ENCODE measurements around the gene ORAI2. TPM values are rescaled to one million over a fixed set of nuclear protein-coding genes. Genes with fewer than 3 reads are reported as not detected.

Gene ORAI2
- total and polyA plus RNA-seq, 2 donors (not counting 3 experiments of a cell fraction or from before 2014, with no cell fraction given): 84.1 to 99.1 TPM

DNA sequence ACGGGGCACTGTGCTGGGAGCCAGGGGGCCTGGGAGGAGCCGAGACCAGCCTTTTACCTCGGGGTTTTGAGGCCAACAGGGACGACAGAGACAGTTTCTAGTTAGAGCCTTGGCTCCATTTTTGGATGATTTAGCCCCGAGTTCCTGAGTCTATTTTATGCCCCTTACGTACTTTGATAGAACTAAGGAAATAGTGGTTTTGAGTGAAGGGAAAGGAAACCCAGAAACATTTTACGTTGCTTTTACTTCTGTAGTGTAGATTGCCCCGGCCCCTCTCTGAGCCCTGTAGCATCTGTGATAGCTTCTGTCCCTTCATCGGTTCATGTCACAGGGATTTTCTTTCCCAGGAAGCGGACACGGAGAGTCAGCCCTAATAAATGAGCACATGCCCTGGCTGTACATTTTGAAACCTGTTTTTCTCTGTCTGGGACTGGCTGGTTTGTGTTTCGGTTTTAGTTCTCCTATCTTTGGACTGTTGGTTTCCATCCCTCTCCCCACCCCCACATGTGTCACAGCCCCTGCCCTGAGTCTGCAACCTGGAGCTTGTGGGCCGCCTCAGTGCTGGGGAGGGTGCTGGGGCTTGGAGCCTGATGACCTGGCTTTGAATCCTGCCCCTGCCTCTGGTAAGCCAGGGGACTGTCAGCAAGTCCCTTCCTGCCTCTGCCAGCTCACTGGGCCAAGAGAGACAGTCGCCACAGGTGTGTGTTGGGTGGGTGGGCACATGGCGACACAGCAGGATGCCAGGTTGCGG is 6.9 kb upstream of the ORAI2 start:
- ChIA-PET CTCF (no interaction called here), POLR2A (no interaction called here)
- Histone ChIP-seq H3K27ac (ENCODE audit: insufficient read depth, low read depth, low read length) (no peak overlapping the region), H3K27me3 (ENCODE audit: control insufficient read depth in 2 of 2, insufficient read depth in 2 of 2, low read length in 2 of 2) (no peaks in the 10 kb centered on the region), H4K20me1 (replicated peaks; ENCODE audit: control insufficient read depth, extremely low read depth, insufficient read depth, low read length) (no peaks in the 10 kb centered on the region), H3K9ac (replicated peaks; ENCODE audit: extremely low read depth, insufficient read depth, low read length) (no peak overlapping the region), H3K36me3 (ENCODE audit: control insufficient read depth in 2 of 2, extremely low read depth in 1 of 2, insufficient read depth in 2 of 2, low read length in 2 of 2) (peaks cover 0 to 23% of the 10 kb centered on the region in 2 experiments), H3K4me3 (replicated peaks in 1 of 3; ENCODE audit: insufficient read depth in 1 of 3, low read depth in 1 of 3, low read length in 3 of 3) (no peak overlapping the region), H3K79me2 (ENCODE audit: control insufficient read depth, insufficient read depth, low read length) (no peaks in the 10 kb centered on the region), H2AFZ (ENCODE audit: low read depth, low read length) (no peak overlapping the region), H3K9me1 (replicated peaks; ENCODE audit: control insufficient read depth, extremely low read depth, insufficient read depth, low read length) (no peaks in the 10 kb centered on the region), H3K4me2 (ENCODE audit: insufficient read depth, low read length) (no peak overlapping the region), H3K4me1 (ENCODE audit: control insufficient read depth, extremely low read depth, insufficient read depth, low read length) (no peaks in the 10 kb centered on the region), H3K9me3 (replicated peaks; ENCODE audit: control insufficient read depth, insufficient read depth, low read length) (no peaks in the 10 kb centered on the region)
- TF ChIP-seq GATA2 (IDR thresholded peaks at IDR 0.05; ENCODE audit: insufficient read depth, insufficient read length, low read depth, low read length) (no peak), MYC (IDR thresholded peaks at IDR 0.05; ENCODE audit: low read depth, low read length) (no peak), JUN (IDR thresholded peaks at IDR 0.05; ENCODE audit: borderline replicate concordance, insufficient read depth, insufficient read length, low read depth) (no peak), POLR2A (IDR thresholded peaks at IDR 0.05; ENCODE audit: low read depth, low read length) (no peak), POLR2AphosphoS5 (IDR thresholded peaks at IDR 0.05; ENCODE audit: insufficient read depth, low read depth, low read length) (no peak), FOS (IDR thresholded peaks at IDR 0.05; ENCODE audit: borderline replicate concordance, insufficient read depth, low read length) (no peak), EZH2 (IDR thresholded peaks at IDR 0.05; ENCODE audit: borderline replicate concordance, low read depth, low read length, severe bottlenecking) (no peak)
- TF ChIP-seq, protein P1, sequence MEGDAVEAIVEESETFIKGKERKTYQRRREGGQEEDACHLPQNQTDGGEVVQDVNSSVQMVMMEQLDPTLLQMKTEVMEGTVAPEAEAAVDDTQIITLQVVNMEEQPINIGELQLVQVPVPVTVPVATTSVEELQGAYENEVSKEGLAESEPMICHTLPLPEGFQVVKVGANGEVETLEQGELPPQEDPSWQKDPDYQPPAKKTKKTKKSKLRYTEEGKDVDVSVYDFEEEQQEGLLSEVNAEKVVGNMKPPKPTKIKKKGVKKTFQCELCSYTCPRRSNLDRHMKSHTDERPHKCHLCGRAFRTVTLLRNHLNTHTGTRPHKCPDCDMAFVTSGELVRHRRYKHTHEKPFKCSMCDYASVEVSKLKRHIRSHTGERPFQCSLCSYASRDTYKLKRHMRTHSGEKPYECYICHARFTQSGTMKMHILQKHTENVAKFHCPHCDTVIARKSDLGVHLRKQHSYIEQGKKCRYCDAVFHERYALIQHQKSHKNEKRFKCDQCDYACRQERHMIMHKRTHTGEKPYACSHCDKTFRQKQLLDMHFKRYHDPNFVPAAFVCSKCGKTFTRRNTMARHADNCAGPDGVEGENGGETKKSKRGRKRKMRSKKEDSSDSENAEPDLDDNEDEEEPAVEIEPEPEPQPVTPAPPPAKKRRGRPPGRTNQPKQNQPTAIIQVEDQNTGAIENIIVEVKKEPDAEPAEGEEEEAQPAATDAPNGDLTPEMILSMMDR (IDR thresholded peaks at IDR 0.05; ENCODE audit: extremely low read depth in 1 of 2, insufficient read depth in 1 of 2, low read depth in 1 of 2, low read length in 2 of 2): no peak
- TF ChIP-seq, protein P2, sequence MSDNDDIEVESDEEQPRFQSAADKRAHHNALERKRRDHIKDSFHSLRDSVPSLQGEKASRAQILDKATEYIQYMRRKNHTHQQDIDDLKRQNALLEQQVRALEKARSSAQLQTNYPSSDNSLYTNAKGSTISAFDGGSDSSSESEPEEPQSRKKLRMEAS (IDR thresholded peaks at IDR 0.05; ENCODE audit: insufficient read depth, insufficient read length): no peak
- DNase-seq (ENCODE audit: low read depth, low spot score) (no peak), FAIRE-seq (no peak)
- dilution Hi-C loops (cut with MboI; ENCODE audit: extremely low pct_ligation_motif_present, low sequenced_read_pairs) (no loop called here), intact Hi-C loops (cut with micrococcal nuclease) (no loop called here)
- BruUV-seq (replicated peaks): TSS peak; percentile 53

Data from endothelial cell of umbilical vein (primary cell).